Heart right ventricle (tissue), 16 donors: ENCODE measurements around the gene MEGF10. TPM values are rescaled to one million over a fixed set of nuclear protein-coding genes. Genes with fewer than 3 reads are reported as not detected.

Experiments
- ATAC-seq, 8 donors: fragments of 200-7000 bp; cut with Tn5 transposase; one replicate each; pipeline ENCODE4 v1.9.1; 2020; ENCODE audit warnings: mild to moderate bottlenecking in 8 of 8, moderate library complexity in 8 of 8, moderate number of reproducible peaks in 1 of 8
- DNase-seq, 2 donors: peaks; one replicate each; pipeline ENCODE4 v3.0.0-alpha.2; 2020
- H3K27ac ChIP-seq, 10 donors: fragments of 200-600 bp; sonication (generic) in 2 of 10; one replicate each; pipeline versions ENCODE4 v1.5.0 to v1.8.0; 2020 to 2022; ENCODE audit warnings: mild to moderate bottlenecking in 3 of 10
- H3K27me3 ChIP-seq, 7 donors: fragments of 200-600 bp; one replicate each; pipeline ENCODE4 v1.8.0; 2021 to 2022; ENCODE audit warnings: mild to moderate bottlenecking in 2 of 7
- H3K36me3 ChIP-seq, 9 donors: fragments of 200-600 bp; sonication (generic) in 1 of 9; one replicate each; pipeline versions ENCODE4 v1.5.0 to v1.8.0; 2020 to 2022; ENCODE audit warnings: mild to moderate bottlenecking in 2 of 9
- H3K4me1 ChIP-seq, 9 donors: fragments of 200-600 bp; sonication (generic) in 1 of 9; one replicate each; pipeline versions ENCODE4 v1.5.0 to v1.8.0; 2020 to 2022; ENCODE audit warnings: mild to moderate bottlenecking in 4 of 9
- H3K4me3 ChIP-seq, 10 donors: fragments of 200-600 bp; sonication (generic) in 2 of 10; one replicate each; pipeline versions ENCODE4 v1.5.0 to v1.8.0; 2020 to 2022; ENCODE audit warnings: mild to moderate bottlenecking in 7 of 10, moderate library complexity in 2 of 10
- H3K9me3 ChIP-seq, 11 donors: fragments of 200-600 bp in 10 of 11; sonication (generic) in 2 of 11; one replicate each; pipeline versions ENCODE4 v1.5.0 to v1.8.0; 2013 to 2022; ENCODE audit warnings: mild to moderate bottlenecking in 2 of 11, control low read depth in 1 of 11, moderate library complexity in 1 of 11
- CTCF ChIP-seq, 9 donors: fragments of 200-600 bp; sonication (generic) in 2 of 9; IDR thresholded peaks; one replicate each; pipeline versions ENCODE4 v1.5.0 to v1.8.0; 2021 to 2022; ENCODE audit warnings: antibody characterized with exemption in 9 of 9, mild to moderate bottlenecking in 5 of 9, moderate library complexity in 1 of 9
- WGBS, 2 donors: extraction: QIAGEN DNeasy Blood & Tissue Kit; methylation state at CpG; one replicate each; pipeline ENCODE4 v1.1.7; 2013; ENCODE audit warnings: inconsistent platforms in 1 of 2; 5-methylcytosine and 5-hydroxymethylcytosine counted together
- intact Hi-C, 10 donors: fragments of 100-400 bp; cut with DNase I; formaldehyde crosslinking; loops; one replicate each; pipeline versions ENCODE4 v1.11.1 to v1.14.2; 2022
- polyA plus RNA-seq, 2 donors: library from polyadenylated mRNA; stranded (reverse); fragments of 200-250 nt; gene quantifications; one replicate each; pipeline ENCODE4 v1.2.3, GENCODE V29; 2013
- total RNA-seq, 10 donors: library from RNA; stranded (reverse); fragmentation: NEBNext Ultra II Directional in 3 of 10; extraction: Animal tissue kit (Norgen Biotek cat#: 25700) in 3 of 10; gene quantifications; one replicate each; pipeline versions ENCODE4 v1.2.1 to v1.2.4, GENCODE V29; 2021 to 2023
- donor health status: Arrhythmogenic right ventricular cardiomyopathy.
- donor health status: ischemic (EF 13 %, LVEDD 7.1; RV severe dilation, severe dysfunction).
- donor health status: healthy with polysubstance abuse.
- donor health status: DM: no; HTN: yes; CAD: no.
- donor health status: DM: no; HTN: no; CAD: no.
- donor health status: ischemic (EF 25% LVEDD 6.9; RV normal size, moderate dysfunction).
- donor health status: ischemic (EF 25% LVEDD 5.7; RV mildly dilated, moderate dysfunction).
- donor health status: healthy.
- donor health status: DM: yes; HTN: yes; CAD: no.
- donor health status: Ischemic cardiomyopathy.
- donor health status: ischemic (EF 35%, LVEDD 5.7; RV mildly dilated, moderate dysfunction).
- donor health status: nonischemic (EF 11% LVEDD 7.7; RV severe dilation, severe dysfunction).
- donor health status: DM: yes; HTN: yes; CAD: no.
- donor health status: PGD.
- donor health status: ischemic (EF 29% LVEDD 5.4; RV normal size, mild dysfunction).
- donor health status: nonischemic (EF 23%, LVEDD 6.1; RV moderate dilation, normal function).

The MEGF10 gene
- total and polyA plus RNA-seq, 12 donors = 0.02 to 1.0 (median 0.24) TPM; not detected in 1

GRCh38 chr5:127434588-127434987 is 144.0 kb downstream of the MEGF10 start:
- no peaks in the 10 kb centered on the region for H3K9me3 ChIP-seq
- H3K27me3 ChIP-seq = peaks cover 0 to 5% (median 0%) of the 10 kb centered on the region in 7 donors
- ATAC-seq (no peak), DNase-seq (no peak)
- 88 to 94% methylated on average over 12 of the region's 12 CpGs for WGBS, 2 donors
- H3K4me1 ChIP-seq = no peaks in the 10 kb centered on the region
- H3K36me3 ChIP-seq = no peaks in the 10 kb centered on the region
- intact Hi-C loops = loop anchor here in 1 of 10 donors (10.0 kb wide), 1 partner anchor 110 kb away; no protein-coding TSS in a partner anchor
- H3K4me3 ChIP-seq = no peak overlapping the region
- no peak for TF ChIP-seq CTCF (IDR thresholded peaks at IDR 0.05)
- no peak overlapping the region for H3K27ac ChIP-seq

GRCh38 chr5:127435821-127436220 is 145.2 kb downstream of the MEGF10 start:
- DNase-seq = no peak
- no peaks in the 10 kb centered on the region for H3K36me3 ChIP-seq
- 93 to 96% methylated on average over 2 of the region's 2 CpGs for WGBS, 2 donors
- intact Hi-C loops = loop anchor here in 1 of 10 donors (10.0 kb wide), 1 partner anchor 111 kb away; no protein-coding TSS in a partner anchor
- no peak for ATAC-seq
- H3K4me3 ChIP-seq = no peak overlapping the region
- TF ChIP-seq CTCF (IDR thresholded peaks at IDR 0.05) = no peak
- no peak overlapping the region for H3K27ac ChIP-seq
- peaks cover 0 to 5% (median 0%) of the 10 kb centered on the region in 7 donors for H3K27me3 ChIP-seq
- no peaks in the 10 kb centered on the region for H3K4me1 ChIP-seq
- H3K9me3 ChIP-seq = no peaks in the 10 kb centered on the region

- DNase-seq (no peak), ATAC-seq (peak in 2 of 8 donors; percentile 31 to 48)
- Histone ChIP-seq H3K36me3 (no peaks in the 10 kb centered on the region), H3K4me3 (no peak overlapping the region), H3K4me1 (no peaks in the 10 kb centered on the region), H3K27me3 (peaks cover 0 to 11% (median 0%) of the 10 kb centered on the region in 7 donors), H3K27ac (no peak overlapping the region), H3K9me3 (no peaks in the 10 kb centered on the region)
- intact Hi-C loops = loop anchor here in 5 of 10 donors (5.0 to 10.0 kb wide), 4 partner anchors 115 to 602 kb away; partner anchors contain the start of gene MEGF10 (in 2 of the 5)
- TF ChIP-seq CTCF (IDR thresholded peaks at IDR 0.05) = no peak
- WGBS, 2 donors = 52 to 56% methylated on average over 4 of the region's 4 CpGs
Observed at GRCh38 chr5:127439644-127440043, 149.0 kb downstream of the MEGF10 start.

- no peak for TF ChIP-seq CTCF (IDR thresholded peaks at IDR 0.05)
- Histone ChIP-seq H3K27ac (no peak overlapping the region), H3K27me3 (peaks cover 0 to 11% (median 0%) of the 10 kb centered on the region in 7 donors), H3K36me3 (no peaks in the 10 kb centered on the region), H3K4me1 (no peaks in the 10 kb centered on the region), H3K9me3 (no peaks in the 10 kb centered on the region), H3K4me3 (no peak overlapping the region)
- WGBS, 2 donors = 77 to 79% methylated on average over 7 of the region's 7 CpGs
- intact Hi-C loops = loop anchor here in 4 of 10 donors (5.0 to 10.0 kb wide), 3 partner anchors 149 to 604 kb away; partner anchors contain the start of gene MEGF10 (in 2 of the 4)
- ATAC-seq (no peak), DNase-seq (no peak)
Observed at GRCh38 chr5:127440831-127441230, 150.2 kb downstream of the MEGF10 start.
